HG02610 (cell line): ENCODE data around the gene POLR2L.

Source experiments
- ATAC-seq: cut with Tn5 transposase; IDR thresholded peaks from one replicate; pipeline ENCODE4 v1.9.1; 2021; ENCODE audit warnings: mild to moderate bottlenecking, moderate library complexity; ENCODE audit not compliant: unreplicated experiment

The POLR2L gene

GRCh38 chr11:839875-840617, 2.3 kb downstream of the POLR2L start:
- no peak for ATAC-seq

GRCh38 chr11:839280-839623, 3.1 kb downstream of the POLR2L start:
- no peak for ATAC-seq

GRCh38 chr11:838441-839279, 3.7 kb downstream of the POLR2L start:
- ATAC-seq: no peak

GRCh38 chr11:837990-838307, 4.4 kb downstream of the POLR2L start:
- ATAC-seq: no peak

- ATAC-seq: no peak
These were observed 4.9 kb downstream of the POLR2L start for GRCh38 chr11:837189-837989.

GRCh38 chr11:836700-837099, 5.6 kb downstream of the POLR2L start:
- no peak for ATAC-seq

- ATAC-seq: no peak
These were observed 6.1 kb downstream of the POLR2L start for GRCh38 chr11:836274-836673.

- ATAC-seq: no peak
These were observed 7.7 kb downstream of the POLR2L start for GRCh38 chr11:834371-835316.

- ATAC-seq: no peak
These were observed 8.4 kb downstream of the POLR2L start for GRCh38 chr11:833849-834311.

- no peak for ATAC-seq
These were observed 9.1 kb downstream of the POLR2L start for GRCh38 chr11:833114-833791.

GRCh38 chr11:832529-833113, 9.7 kb downstream of the POLR2L start, which contains the start of gene CD151:
CD151 (plus strand) TSS chr11:832952; CDS start chr11:836070, 3,118 bp downstream.
- no peak for ATAC-seq

GRCh38 chr11:831961-832528, 10.3 kb downstream of the POLR2L start:
- no peak for ATAC-seq

- no peak for ATAC-seq
These were observed 11.0 kb downstream of the POLR2L start for GRCh38 chr11:831118-831864.

GRCh38 chr11:830295-831117, 11.8 kb downstream of the POLR2L start:
- peak; percentile 30 for ATAC-seq

GRCh38 chr11:829847-830294, 12.5 kb downstream of the POLR2L start:
- no peak for ATAC-seq

- ATAC-seq: no peak
These were observed 13.0 kb downstream of the POLR2L start for GRCh38 chr11:829176-829846.
